ENCODE data around the gene C3. TPM values are rescaled to one million over a fixed set of nuclear protein-coding genes. Genes with fewer than 3 reads are reported as not detected.
A peak's percentile ranks its signal among the peaks of the same experiment; 100 is the strongest.

The C3 gene
- total RNA-seq, 4 donors from 2014 or later = 1,035 to 6,271 (median 2,305) TPM

- no peak for TF ChIP-seq CTCF (IDR thresholded peaks at IDR 0.05)
- DNase-seq (ENCODE audit: low spot score) (no peak), ATAC-seq (ENCODE audit: low FRiP score) (no peak)
These were observed 24.1 kb downstream of the C3 start for GRCh38 chr19:6696239-6696820.

GRCh38 chr19:6694147-6694815 lies 26.2 kb downstream of the C3 start:
- no peak for TF ChIP-seq CTCF (IDR thresholded peaks at IDR 0.05)
- DNase-seq (ENCODE audit: low spot score) (no peak), ATAC-seq (ENCODE audit: low FRiP score) (peak; percentile 69)

- TF ChIP-seq CTCF (IDR thresholded peaks at IDR 0.05) = no peak
- ATAC-seq (ENCODE audit: low FRiP score) = no peak
- DNase-seq (ENCODE audit: low spot score) = no peak
These were observed 26.8 kb downstream of the C3 start for GRCh38 chr19:6693681-6694080.

- no peak for TF ChIP-seq CTCF (IDR thresholded peaks at IDR 0.05)
- ATAC-seq (ENCODE audit: low FRiP score) (peak; percentile 14), DNase-seq (ENCODE audit: low spot score) (no peak)
These were observed 27.4 kb downstream of the C3 start for GRCh38 chr19:6693056-6693471.

GRCh38 chr19:6692027-6692426 lies 28.4 kb downstream of the C3 start:
- DNase-seq (ENCODE audit: low spot score) (no peak), ATAC-seq (ENCODE audit: low FRiP score) (no peak)
- no peak for TF ChIP-seq CTCF (IDR thresholded peaks at IDR 0.05)

- TF ChIP-seq CTCF (IDR thresholded peaks at IDR 0.05) = no peak
- no peak for DNase-seq (ENCODE audit: low spot score)
- ATAC-seq (ENCODE audit: low FRiP score) = no peak
These were observed 29.1 kb downstream of the C3 start for GRCh38 chr19:6691342-6691741.
